Glomerular endothelial cell (primary cell): ENCODE data around the gene ASTN2. TPM values are rescaled to one million over a fixed set of nuclear protein-coding genes. Genes with fewer than 3 reads are reported as not detected.

ENCODE experiments used
- DNase-seq: peaks from one replicate; pipeline ENCODE4 v3.0.0-alpha.2; 2011; ENCODE audit warnings: low read depth, low spot score; ENCODE audit errors: extremely low read depth
- total RNA-seq: library from RNA; depleted of rRNA; stranded (reverse); fragments of >200 nt; gene quantifications from 2 replicates; pipeline ENCODE4 v1.2.3, GENCODE V29; 2015

Gene ASTN2
- total RNA-seq, 1 donor from 2014 or later: 3.8 TPM

- DNase-seq: no peak
These were observed 232.8 kb downstream of the ASTN2 start for GRCh38 chr9:117182046-117182445.

- no peak for DNase-seq
These were observed 233.9 kb downstream of the ASTN2 start for GRCh38 chr9:117180896-117181445.

GRCh38 chr9:117178596-117179375 is 236.1 kb downstream of the ASTN2 start:
- DNase-seq: no peak

- DNase-seq: no peak
These were observed 244.3 kb downstream of the ASTN2 start for GRCh38 chr9:117170567-117170966.

- DNase-seq: no peak
These were observed 245.7 kb downstream of the ASTN2 start for GRCh38 chr9:117169089-117169621.

GRCh38 chr9:117164512-117164911 is 250.3 kb downstream of the ASTN2 start:
- no peak for DNase-seq

GRCh38 chr9:117160254-117160653 is 254.6 kb downstream of the ASTN2 start:
- no peak for DNase-seq

- no peak for DNase-seq
These were observed 257.9 kb downstream of the ASTN2 start for GRCh38 chr9:117156771-117157535.

GRCh38 chr9:117156144-117156688 is 258.6 kb downstream of the ASTN2 start:
- no peak for DNase-seq

GRCh38 chr9:117153021-117153420 is 261.8 kb downstream of the ASTN2 start:
- no peak for DNase-seq

- DNase-seq: no peak
These were observed 263.1 kb downstream of the ASTN2 start for GRCh38 chr9:117151716-117152115.

GRCh38 chr9:117149996-117150395 is 264.9 kb downstream of the ASTN2 start:
- no peak for DNase-seq

- no peak for DNase-seq
These were observed 268.9 kb downstream of the ASTN2 start for GRCh38 chr9:117145811-117146490.

GRCh38 chr9:117145081-117145480 is 269.8 kb downstream of the ASTN2 start:
- no peak for DNase-seq

GRCh38 chr9:117138231-117138630 is 276.6 kb downstream of the ASTN2 start:
- no peak for DNase-seq

GRCh38 chr9:117136461-117136860 is 278.4 kb downstream of the ASTN2 start:
- no peak for DNase-seq

- no peak for DNase-seq
These were observed 279.3 kb downstream of the ASTN2 start for GRCh38 chr9:117135501-117136098.

- DNase-seq: no peak
These were observed 279.9 kb downstream of the ASTN2 start for GRCh38 chr9:117134826-117135500.

- DNase-seq: no peak
These were observed 288.0 kb downstream of the ASTN2 start for GRCh38 chr9:117126871-117127270.

GRCh38 chr9:117125531-117125930 is 289.3 kb downstream of the ASTN2 start:
- no peak for DNase-seq
